ENCODE data around the gene APBB1. TPM values are rescaled to one million over a fixed set of nuclear protein-coding genes. Genes with fewer than 3 reads are reported as not detected.

Gene APBB1
- total and polyA plus RNA-seq, 7 experiments from 2014 or later = 46.9 to 293 (median 173) TPM

GRCh38 chr11:6377902-6378639 lies 40.8 kb downstream of the APBB1 start:
- H3K36me3 ChIP-seq (ENCODE audit: control insufficient read depth in 2 of 3, insufficient read depth in 3 of 3, low read length in 3 of 3) = no peaks in the 10 kb centered on the region
- H3K27me3 ChIP-seq (ENCODE audit: control insufficient read depth in 2 of 2, insufficient read depth in 2 of 2, low read length in 2 of 2) = no peaks in the 10 kb centered on the region
- H3K4me1 Mint-ChIP-seq = peaks cover 14 to 44% (median 37%) of the 10 kb centered on the region in 7 donors
- H3K27ac ChIP-seq (ENCODE audit: low read depth, low read length) = peak overlapping the region; percentile 44
- H3K36me3 Mint-ChIP-seq = no peaks in the 10 kb centered on the region
- ATAC-seq (peak; percentile 79), DNase-seq (peak in 5 of 9 donors; percentile 20 to 52 (median 45))
- POLR2A ChIA-PET = interaction anchor here (0.5 to 5.7 kb wide), 17 partner anchors 11 to 226 kb away, joined by 3 to 73 read pairs (median 5); partner anchors contain the start of genes APBB1, ARFIP2, HPX and SMPD1
- CTCF ChIA-PET = interaction anchor here (0.7 to 20.4 kb wide), 28 partner anchors 11 to 1309 kb away, joined by 3 to 573 read pairs (median 8); partner anchors contain the start of genes APBB1, ARFIP2, HPX and MRPL17
- H3K27ac Mint-ChIP-seq = peak overlapping the region; percentile 69 to 93 (median 85)
- H3K27me3 Mint-ChIP-seq = no peaks in the 10 kb centered on the region
- peak overlapping the region; percentile 17 for H3K4me3 ChIP-seq (ENCODE audit: low read length)
- peak overlapping the region; percentile 48 to 85 (median 72) for H3K4me3 Mint-ChIP-seq
- no peaks in the 10 kb centered on the region for H3K9me3 ChIP-seq (ENCODE audit: control insufficient read depth in 2 of 3, low read length in 3 of 3)
- peaks cover 0 to 23% of the 10 kb centered on the region in 2 donors for H3K4me1 ChIP-seq (ENCODE audit: control insufficient read depth in 2 of 2, insufficient read depth in 2 of 2, low read length in 2 of 2)
- no peaks in the 10 kb centered on the region for H3K9me3 Mint-ChIP-seq
- intact Hi-C loops (cut with micrococcal nuclease) = loop anchor here (2.0 to 10.0 kb wide), 7 partner anchors 41 to 693 kb away; partner anchors contain the start of genes APBB1 (in 1 of the 2), ARFIP2 (in 1 of the 2), ILK (in 1 of the 2) and RRP8 (in 1 of the 2)

- DNase-seq (no peak), ATAC-seq (no peak)
- no peak overlapping the region for H3K4me3 ChIP-seq (ENCODE audit: low read length)
- no peak overlapping the region for H3K27ac ChIP-seq (ENCODE audit: low read depth, low read length)
- H3K27me3 Mint-ChIP-seq = no peaks in the 10 kb centered on the region
- ChIA-PET CTCF (interaction anchor here (0.8 to 20.4 kb wide), 2 partner anchors 72 to 385 kb away, joined by 3 to 573 read pairs; partner anchors contain the start of gene HPX), POLR2A (no interaction called here)
- no peak overlapping the region for H3K27ac Mint-ChIP-seq
- H3K4me3 Mint-ChIP-seq = no peak overlapping the region
- H3K9me3 ChIP-seq (ENCODE audit: control insufficient read depth in 2 of 3, low read length in 3 of 3) = no peaks in the 10 kb centered on the region
- intact Hi-C loops (cut with micrococcal nuclease) = loop anchor here in 1 of 2 donors (10.0 kb wide), 1 partner anchor 687 kb away; the partner anchor contains the start of genes TRIM22 and TRIM5
- no peaks in the 10 kb centered on the region for H3K36me3 ChIP-seq (ENCODE audit: control insufficient read depth in 2 of 3, insufficient read depth in 3 of 3, low read length in 3 of 3)
- H3K4me1 ChIP-seq (ENCODE audit: control insufficient read depth in 2 of 2, insufficient read depth in 2 of 2, low read length in 2 of 2) = no peaks in the 10 kb centered on the region
- no peaks in the 10 kb centered on the region for H3K27me3 ChIP-seq (ENCODE audit: control insufficient read depth in 2 of 2, insufficient read depth in 2 of 2, low read length in 2 of 2)
- H3K36me3 Mint-ChIP-seq = no peaks in the 10 kb centered on the region
- H3K9me3 Mint-ChIP-seq = no peaks in the 10 kb centered on the region
- peaks cover 0 to 12% (median 10%) of the 10 kb centered on the region in 7 donors for H3K4me1 Mint-ChIP-seq
These were observed 47.1 kb downstream of the APBB1 start for GRCh38 chr11:6371825-6372224.

GRCh38 chr11:6365659-6366058 lies 53.2 kb downstream of the APBB1 start:
- no peaks in the 10 kb centered on the region for H3K27me3 Mint-ChIP-seq
- H3K4me3 Mint-ChIP-seq = no peak overlapping the region
- no peak overlapping the region for H3K27ac Mint-ChIP-seq
- no peak overlapping the region for H3K27ac ChIP-seq (ENCODE audit: low read depth, low read length)
- H3K36me3 Mint-ChIP-seq = no peaks in the 10 kb centered on the region
- intact Hi-C loops (cut with micrococcal nuclease) = no loop called here
- H3K27me3 ChIP-seq (ENCODE audit: control insufficient read depth in 2 of 2, insufficient read depth in 2 of 2, low read length in 2 of 2) = no peaks in the 10 kb centered on the region
- ChIA-PET CTCF (no interaction called here), POLR2A (interaction anchor here (0.6 kb wide), 1 partner anchor 129 kb away, joined by 3 read pairs; no protein-coding TSS in a partner anchor)
- H3K4me1 ChIP-seq (ENCODE audit: control insufficient read depth in 2 of 2, insufficient read depth in 2 of 2, low read length in 2 of 2) = no peaks in the 10 kb centered on the region
- no peak overlapping the region for H3K4me3 ChIP-seq (ENCODE audit: low read length)
- H3K4me1 Mint-ChIP-seq = peaks cover 0 to 1% (median 0%) of the 10 kb centered on the region in 7 donors
- H3K9me3 ChIP-seq (ENCODE audit: control insufficient read depth in 2 of 3, low read length in 3 of 3) = no peaks in the 10 kb centered on the region
- H3K36me3 ChIP-seq (ENCODE audit: control insufficient read depth in 2 of 3, insufficient read depth in 3 of 3, low read length in 3 of 3) = no peaks in the 10 kb centered on the region
- H3K9me3 Mint-ChIP-seq = peaks cover 0 to 2% (median 0%) of the 10 kb centered on the region in 11 donors
- DNase-seq (no peak), ATAC-seq (no peak)

- intact Hi-C loops (cut with micrococcal nuclease) = loop anchor here in 1 of 2 donors (1.0 kb wide), 1 partner anchor 340 kb away; no protein-coding TSS in a partner anchor
- no peaks in the 10 kb centered on the region for H3K36me3 Mint-ChIP-seq
- no peak overlapping the region for H3K4me3 Mint-ChIP-seq
- DNase-seq (peak; percentile 34 to 67 (median 61)), ATAC-seq (peak; percentile 92)
- H3K4me1 Mint-ChIP-seq = peaks cover 0 to 1% (median 0%) of the 10 kb centered on the region in 7 donors
- POLR2A ChIA-PET = interaction anchor here (0.6 kb wide), 1 partner anchor 43 kb away, joined by 4 read pairs; no protein-coding TSS in a partner anchor
- CTCF ChIA-PET = interaction anchor here (0.6 to 3.6 kb wide), 14 partner anchors 10 to 679 kb away, joined by 3 to 39 read pairs (median 3); partner anchors contain the start of gene FHIP1B
- peaks cover 0 to 2% (median 0%) of the 10 kb centered on the region in 11 donors for H3K9me3 Mint-ChIP-seq
- Histone ChIP-seq H3K4me1 (ENCODE audit: control insufficient read depth in 2 of 2, insufficient read depth in 2 of 2, low read length in 2 of 2) (no peaks in the 10 kb centered on the region), H3K4me3 (ENCODE audit: low read length) (no peak overlapping the region), H3K36me3 (ENCODE audit: control insufficient read depth in 2 of 3, insufficient read depth in 3 of 3, low read length in 3 of 3) (no peaks in the 10 kb centered on the region), H3K27ac (ENCODE audit: low read depth, low read length) (no peak overlapping the region), H3K9me3 (ENCODE audit: control insufficient read depth in 2 of 3, low read length in 3 of 3) (no peaks in the 10 kb centered on the region), H3K27me3 (ENCODE audit: control insufficient read depth in 2 of 2, insufficient read depth in 2 of 2, low read length in 2 of 2) (no peaks in the 10 kb centered on the region)
- H3K27ac Mint-ChIP-seq = no peak overlapping the region
- no peaks in the 10 kb centered on the region for H3K27me3 Mint-ChIP-seq
These were observed 55.8 kb downstream of the APBB1 start for GRCh38 chr11:6362873-6363678.

- Histone ChIP-seq H3K4me3 (ENCODE audit: low read length) (no peak overlapping the region), H3K4me1 (ENCODE audit: control insufficient read depth in 2 of 2, insufficient read depth in 2 of 2, low read length in 2 of 2) (no peaks in the 10 kb centered on the region), H3K27ac (ENCODE audit: low read depth, low read length) (no peak overlapping the region), H3K36me3 (ENCODE audit: control insufficient read depth in 2 of 3, insufficient read depth in 3 of 3, low read length in 3 of 3) (no peaks in the 10 kb centered on the region), H3K9me3 (ENCODE audit: control insufficient read depth in 2 of 3, low read length in 3 of 3) (no peaks in the 10 kb centered on the region), H3K27me3 (ENCODE audit: control insufficient read depth in 2 of 2, insufficient read depth in 2 of 2, low read length in 2 of 2) (no peaks in the 10 kb centered on the region)
- Mint-ChIP-seq H3K36me3 (no peaks in the 10 kb centered on the region), H3K27me3 (no peaks in the 10 kb centered on the region), H3K4me1 (peaks cover 0 to 1% (median 0%) of the 10 kb centered on the region in 7 donors), H3K4me3 (no peak overlapping the region), H3K9me3 (peaks cover 0 to 2% (median 0%) of the 10 kb centered on the region in 11 donors), H3K27ac (no peak overlapping the region)
- DNase-seq = no peak
- intact Hi-C loops (cut with micrococcal nuclease) = no loop called here
- no peak for ATAC-seq
- ChIA-PET POLR2A (interaction anchor here (0.6 kb wide), 2 partner anchors 17 to 44 kb away, joined by 3 to 4 read pairs; no protein-coding TSS in a partner anchor), CTCF (interaction anchor here (0.6 to 3.6 kb wide), 10 partner anchors 9 to 765 kb away, joined by 3 to 39 read pairs (median 3); partner anchors contain the start of gene FHIP1B)
These were observed 56.6 kb downstream of the APBB1 start for GRCh38 chr11:6362185-6362872.

Measured in naive thymus-derived CD4-positive, alpha-beta T cell (primary cell).